GM21528 (cell line): Measurements from ENCODE around the gene SREBF2.

Experiments used
- ATAC-seq: cut with Tn5 transposase; IDR thresholded peaks from one replicate; pipeline ENCODE4 v1.9.1; 2021; ENCODE audit warnings: mild to moderate bottlenecking, moderate library complexity; ENCODE audit not compliant: unreplicated experiment, low FRiP score

SREBF2 gene

GRCh38 chr22:41832553-41833368 lies at the start of gene SREBF2:
SREBF2 (plus strand) TSS chr22:41833105; CDS start chr22:41833271, 166 bp downstream.
- ATAC-seq, result peak; percentile 85

GRCh38 chr22:41787331-41787730 lies 45.6 kb upstream of the SREBF2 start:
- no peak for ATAC-seq

- ATAC-seq, result no peak
These were observed 39.0 kb upstream of the SREBF2 start for GRCh38 chr22:41793871-41794270.

- ATAC-seq, result no peak
These were observed 34.2 kb upstream of the SREBF2 start for GRCh38 chr22:41798736-41799135.

GRCh38 chr22:41799486-41800347 lies 33.2 kb upstream of the SREBF2 start:
- peak; percentile 12 for ATAC-seq

DNA sequence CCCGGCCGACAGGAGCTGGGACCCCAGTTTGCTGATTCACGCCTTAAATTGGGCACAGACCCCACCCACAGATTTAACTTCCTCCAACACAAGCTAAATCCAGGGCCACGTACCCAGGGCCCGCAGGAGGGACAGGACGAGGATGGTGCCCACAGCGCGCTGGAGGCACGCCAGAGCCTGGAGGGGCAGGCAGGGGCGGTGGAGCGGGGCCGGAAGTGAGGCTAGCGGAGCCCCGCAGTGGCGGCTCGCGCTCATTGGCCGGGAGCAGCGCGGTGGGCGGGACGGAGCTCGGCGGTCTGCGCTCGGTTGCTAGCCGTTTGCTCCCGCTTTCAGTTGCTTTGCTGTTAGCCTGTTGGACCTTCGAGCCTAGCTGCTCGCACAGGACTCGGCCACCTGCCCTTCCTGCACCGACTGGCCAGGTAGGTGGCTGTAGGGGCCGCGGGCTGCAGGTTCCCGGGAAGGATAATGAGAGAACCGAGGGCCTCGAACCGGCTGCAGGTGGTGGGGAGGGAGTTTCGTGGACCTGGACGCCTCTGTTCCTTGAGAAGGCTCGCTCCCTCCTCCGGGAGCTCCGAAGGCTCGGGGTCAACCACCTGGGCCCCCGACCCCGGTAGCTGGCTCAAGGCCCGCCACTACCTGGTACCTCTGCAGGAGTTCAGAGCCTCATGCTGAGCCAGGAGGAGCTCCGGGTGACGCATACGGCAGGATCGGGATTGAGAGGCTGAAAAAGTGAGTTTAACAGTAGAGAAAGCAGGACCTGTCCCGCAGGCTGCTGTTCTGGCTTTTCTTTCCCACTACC lies 32.4 kb upstream of the SREBF2 start, which contains the start of gene CCDC134:
Gene CCDC134, plus strand, starts transcription at position 332 of the 799 bp plus-strand sequence. CDS start 8,212 bp downstream, outside the sequence.
- peak; percentile 77 for ATAC-seq

GRCh38 chr22:41801147-41801819 lies 31.6 kb upstream of the SREBF2 start:
- no peak for ATAC-seq

DNA sequence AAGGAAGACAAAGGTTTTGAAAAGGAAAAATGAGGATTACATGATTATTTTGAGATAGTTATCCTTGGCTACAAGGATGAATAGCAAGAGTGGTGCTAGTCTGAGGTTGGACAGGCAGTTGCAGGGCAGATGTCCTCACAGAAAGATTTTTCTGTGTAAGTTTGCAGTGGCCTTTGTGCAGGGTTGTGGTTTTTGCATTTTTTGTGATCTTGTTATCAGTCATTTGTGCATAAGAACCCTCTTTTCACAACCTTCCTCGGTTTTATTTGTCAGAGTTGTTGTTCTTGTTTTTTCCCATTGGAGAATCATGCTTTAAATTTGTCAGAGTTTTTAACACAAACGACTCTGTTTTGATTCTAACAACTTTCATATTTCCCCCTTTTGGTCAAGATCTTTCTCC lies 31.0 kb upstream of the SREBF2 start:
- ATAC-seq, result no peak

DNA sequence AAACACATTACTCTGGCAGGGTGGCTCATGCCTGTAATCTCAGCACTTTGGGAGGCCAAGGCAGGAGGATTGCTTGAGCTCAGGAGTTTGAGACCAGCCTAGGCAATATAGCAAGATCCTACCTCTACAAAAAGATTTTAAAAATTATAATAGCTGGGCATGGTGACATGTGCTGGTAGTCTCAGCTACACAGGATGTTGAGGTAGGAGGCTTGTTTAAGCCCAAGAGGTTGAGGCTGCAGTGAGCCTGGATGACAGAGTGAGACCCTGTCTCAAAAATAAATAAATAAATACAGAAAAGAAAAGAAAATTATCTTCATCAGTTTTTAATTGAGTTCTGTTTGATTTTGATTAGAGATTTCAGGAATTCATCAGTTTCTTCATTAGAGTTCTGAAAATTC lies 27.3 kb upstream of the SREBF2 start:
- no peak for ATAC-seq

- no peak for ATAC-seq
These were observed 24.5 kb upstream of the SREBF2 start for GRCh38 chr22:41808400-41808799.

GRCh38 chr22:41810022-41810421 lies 22.9 kb upstream of the SREBF2 start:
- no peak for ATAC-seq

DNA sequence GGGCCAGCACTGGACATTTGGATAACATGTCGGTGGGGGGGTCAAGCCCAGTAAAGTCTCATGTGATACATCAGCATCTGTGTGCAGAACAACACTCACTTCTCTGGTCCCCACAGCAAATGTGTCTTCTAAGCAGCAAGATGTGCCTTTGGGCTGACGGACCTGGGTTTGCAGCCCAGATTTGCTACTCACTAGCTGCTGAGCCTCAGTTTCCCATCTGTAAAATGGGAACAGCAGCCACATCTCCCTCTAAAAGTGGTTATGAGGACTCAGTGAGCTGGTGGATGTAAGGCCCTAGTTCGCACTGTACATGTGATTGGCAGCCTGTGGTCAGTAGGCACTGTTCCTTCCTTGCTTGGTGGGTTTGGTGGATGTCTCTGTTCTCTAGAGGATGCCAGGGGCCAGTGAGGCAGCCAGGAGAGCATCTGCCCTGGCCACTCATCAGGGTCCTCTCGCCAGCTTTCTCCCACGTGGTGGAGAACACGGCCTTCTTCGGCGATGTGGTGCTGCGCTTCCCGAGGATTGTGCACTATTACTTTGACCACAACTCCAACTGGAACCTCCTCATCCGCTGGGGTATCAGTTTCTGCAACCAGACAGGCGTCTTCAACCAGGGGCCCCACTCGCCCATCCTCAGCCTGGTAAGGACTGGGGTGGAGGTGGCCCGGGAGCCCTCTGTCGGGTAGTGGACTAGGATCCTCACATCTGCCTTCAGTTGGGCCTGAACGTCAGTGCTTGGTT lies 19.9 kb upstream of the SREBF2 start:
- ATAC-seq, result no peak

DNA sequence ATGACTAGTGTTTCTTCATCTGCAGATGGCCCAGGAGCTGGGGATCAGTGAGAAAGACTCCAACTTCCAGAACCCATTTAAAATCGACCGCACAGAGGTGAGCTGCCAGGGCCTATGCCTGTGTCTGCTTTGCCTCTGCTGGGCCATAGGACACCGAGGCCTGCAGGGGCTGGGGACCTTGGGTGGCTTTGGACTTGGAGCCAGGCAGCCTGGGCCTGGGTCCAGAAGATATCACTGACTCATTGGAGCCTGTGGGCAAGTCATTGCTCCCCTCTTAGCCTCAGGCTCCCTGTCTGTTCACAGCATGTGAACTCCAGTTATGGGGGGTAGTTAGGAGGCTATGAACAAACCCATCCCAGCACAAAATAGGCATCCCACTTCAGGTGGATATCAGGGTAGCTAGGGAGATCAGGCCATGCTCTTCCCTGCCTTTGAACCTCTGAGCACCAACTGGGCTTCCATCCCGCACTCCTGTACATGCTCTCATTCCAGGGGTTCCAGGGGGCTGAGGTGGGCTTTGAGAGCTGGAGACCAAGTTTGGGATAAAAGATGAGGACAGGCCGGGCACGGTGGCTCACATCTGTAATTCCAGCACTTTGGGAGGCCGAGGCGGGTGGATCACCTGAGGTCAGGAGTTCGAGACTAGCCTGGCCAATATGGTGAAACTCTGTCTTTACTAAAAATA lies 19.0 kb upstream of the SREBF2 start:
- no peak for ATAC-seq

GRCh38 chr22:41815716-41816115 lies 17.2 kb upstream of the SREBF2 start:
- no peak for ATAC-seq

DNA sequence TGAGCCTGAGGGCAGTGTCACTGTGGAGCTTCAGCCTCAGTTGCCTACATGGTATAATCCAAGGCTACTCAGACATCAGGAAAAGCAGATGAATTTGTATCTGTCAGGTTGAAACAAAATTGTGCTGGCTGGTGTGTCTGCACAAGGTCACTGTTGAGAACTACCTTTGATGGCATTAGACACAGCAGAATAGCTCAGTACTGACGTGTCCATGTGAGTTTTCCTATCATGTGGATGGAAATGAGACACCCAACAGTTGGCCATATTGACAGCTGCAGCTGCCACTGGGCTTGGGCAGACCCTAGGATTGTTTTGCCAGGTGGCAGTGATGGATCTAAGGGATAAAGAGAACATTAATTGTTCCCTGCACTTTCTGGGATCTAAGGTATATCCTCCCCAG lies 16.7 kb upstream of the SREBF2 start:
- ATAC-seq, result no peak

DNA sequence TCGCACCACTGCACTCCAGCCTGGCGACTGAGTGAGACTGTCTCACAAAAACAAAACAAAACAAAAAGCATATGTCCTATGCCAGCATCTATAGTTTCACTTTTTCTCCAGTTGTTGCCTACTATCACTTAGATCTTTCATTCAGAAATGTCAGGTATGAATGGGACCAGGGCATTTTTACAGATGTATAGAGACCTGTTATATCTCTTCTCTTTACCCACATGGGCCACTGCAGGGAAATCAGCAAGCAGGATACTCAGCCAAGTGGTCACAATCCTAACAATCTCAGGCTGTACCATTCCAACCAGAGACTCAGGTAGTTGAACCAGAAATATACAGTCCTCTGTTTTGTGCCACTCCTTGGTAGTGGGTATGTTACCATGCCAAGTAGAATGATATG lies 16.0 kb upstream of the SREBF2 start:
- no peak for ATAC-seq

DNA sequence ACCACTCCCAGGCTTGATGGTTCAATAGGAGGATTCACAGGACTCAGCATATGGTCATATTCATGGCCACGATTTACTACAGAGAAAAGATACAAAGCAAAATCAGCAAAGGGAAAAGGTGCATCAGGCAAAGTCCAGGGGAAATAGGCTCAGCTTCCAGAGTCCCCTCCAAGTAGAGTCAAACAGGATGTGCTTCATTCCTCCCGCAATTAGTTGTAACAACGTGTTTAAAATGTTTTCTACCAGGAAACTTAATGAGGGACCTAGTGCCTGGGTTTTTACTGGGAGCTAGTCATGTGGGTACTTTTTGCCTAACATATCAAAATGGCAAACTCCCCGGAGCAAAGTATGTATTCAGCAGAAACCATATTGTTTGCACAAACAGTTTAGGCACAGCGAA lies 14.9 kb upstream of the SREBF2 start:
- ATAC-seq, result no peak

GRCh38 chr22:41818596-41818995 lies 14.3 kb upstream of the SREBF2 start:
- no peak for ATAC-seq

GRCh38 chr22:41819257-41819656 lies 13.6 kb upstream of the SREBF2 start:
- ATAC-seq, result no peak
